OCI-LY1 (cell line): ENCODE results near the gene SENP1.

ENCODE experiments used
- H2AFZ ChIP-seq: fragments of 200-600 bp; sonication (generic), shearing (Covaris generic); 2 replicates; pipeline ENCODE4 v1.6.0; 2014; ENCODE audit warnings: antibody characterized with exemption, mild to moderate bottlenecking, low read length
- H3F3A ChIP-seq: fragments of 200-600 bp; sonication (generic), shearing (Covaris generic); 2 replicates; pipeline ENCODE4 v1.6.0; 2014; ENCODE audit warnings: mild to moderate bottlenecking, antibody characterized with exemption, low read length, moderate library complexity; ENCODE audit not compliant: insufficient read depth
- H3K27ac ChIP-seq: fragments of 200-600 bp; sonication (generic); 2 replicates; pipeline ENCODE4 v1.5.1; 2014; ENCODE audit warnings: low read length, mixed run types, mild to moderate bottlenecking, low read depth; ENCODE audit not compliant: poor library complexity, severe bottlenecking
- H3K27me3 ChIP-seq: fragments of 200-600 bp; sonication (generic); 2 replicates; pipeline ENCODE4 v1.6.0; 2014; ENCODE audit warnings: antibody characterized with exemption, mild to moderate bottlenecking, low read length, moderate library complexity; ENCODE audit not compliant: insufficient read depth
- H3K36me3 ChIP-seq: fragments of 200-600 bp; sonication (generic); 2 replicates; pipeline ENCODE4 v1.6.1; 2014; ENCODE audit warnings: mild to moderate bottlenecking, antibody characterized with exemption, low read length, moderate library complexity, mixed read lengths; ENCODE audit not compliant: insufficient read depth
- H3K4me1 ChIP-seq: fragments of 200-600 bp; sonication (generic); 2 replicates; pipeline ENCODE4 v1.5.1; 2014; ENCODE audit warnings: mild to moderate bottlenecking, low read length, moderate library complexity; ENCODE audit not compliant: insufficient read depth, severe bottlenecking
- H3K4me2 ChIP-seq: fragments of 200-600 bp; sonication (generic), shearing (Covaris generic); 2 replicates; pipeline ENCODE4 v1.6.1; 2014; ENCODE audit warnings: low read length
- H3K4me3 ChIP-seq: fragments of 200-600 bp; sonication (generic); 2 replicates; pipeline ENCODE4 v1.5.1; 2014; ENCODE audit warnings: low read length, low read depth, mild to moderate bottlenecking, mixed read lengths; ENCODE audit not compliant: poor library complexity, severe bottlenecking
- H3K79me2 ChIP-seq: fragments of 200-600 bp; shearing (Covaris generic); 2 replicates; pipeline ENCODE4 v1.6.1; 2016; ENCODE audit warnings: mixed run types, low read length, mixed read lengths; ENCODE audit not compliant: insufficient read depth
- H3K9ac ChIP-seq: fragments of 200-600 bp; sonication (generic), shearing (Covaris generic); 2 replicates; pipeline ENCODE4 v1.6.1; 2014; ENCODE audit warnings: mild to moderate bottlenecking, low read length, mixed read lengths
- H3K9me2 ChIP-seq: fragments of 200-600 bp; sonication (generic), shearing (Covaris generic); 2 replicates; pipeline ENCODE4 v1.6.1; 2014; ENCODE audit warnings: low read depth, mild to moderate bottlenecking, low read length, mixed read lengths
- H3K9me3 ChIP-seq: fragments of 200-600 bp; shearing (Covaris generic); 2 replicates; pipeline ENCODE4 v1.6.1; 2014; ENCODE audit warnings: low read length, mixed read lengths
- H4K20me1 ChIP-seq: fragments of 200-600 bp; sonication (generic), shearing (Covaris generic); 2 replicates; pipeline ENCODE4 v1.6.0; 2016; ENCODE audit warnings: mild to moderate bottlenecking, low read length; ENCODE audit not compliant: insufficient read depth
- EZH2 ChIP-seq: fragments of 200-600 bp; sonication (generic), shearing (Covaris generic); IDR thresholded peaks from 2 replicates; pipeline ENCODE4 v1.8.0; 2017; ENCODE audit warnings: borderline replicate concordance, mixed run types, mild to moderate bottlenecking, antibody characterized with exemption, low read length, moderate library complexity, mixed read lengths
- TF ChIP-seq, protein P1 (sequence below): fragments of 200-600 bp; sonication (generic), shearing (Covaris generic); IDR thresholded peaks from 2 replicates; pipeline ENCODE4 v1.5.1; 2017; ENCODE audit warnings: mild to moderate bottlenecking, antibody characterized with exemption, low read length, moderate library complexity, mixed read lengths

The SENP1 gene

DNA sequence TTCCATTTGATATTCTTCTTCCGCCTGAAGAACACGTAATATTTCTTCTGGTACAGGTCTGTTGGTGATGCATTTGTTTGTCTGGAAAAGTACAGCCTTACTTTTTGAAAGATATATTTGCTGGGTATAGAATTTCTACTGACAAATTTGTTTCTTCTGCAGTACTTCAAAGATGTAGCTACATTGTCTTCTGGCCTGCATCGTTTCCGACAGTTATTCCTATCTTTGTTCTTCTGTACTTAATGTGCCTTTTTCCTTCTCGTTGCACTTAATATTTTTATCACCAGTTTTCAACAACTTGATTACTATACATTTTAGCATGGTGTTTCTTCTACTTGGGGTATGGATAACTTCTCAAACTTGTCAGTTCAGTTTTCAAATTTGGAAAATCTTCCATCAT, 47.1 kb downstream of the SENP1 start:
- H3K4me3 ChIP-seq = no peak overlapping the region
- H3K4me1 ChIP-seq = no peaks in the 10 kb centered on the region
- no peak overlapping the region for H2AFZ ChIP-seq
- no peaks in the 10 kb centered on the region for H3F3A ChIP-seq
- H3K9ac ChIP-seq = no peak overlapping the region
- H3K9me3 ChIP-seq = 0 out of 2 replicates have a peak, but pooled peaks cover 4% of the 10 kb centered on the region
- H3K27me3 ChIP-seq = no peaks in the 10 kb centered on the region
- H3K27ac ChIP-seq = no peak overlapping the region
- peaks cover 61% of the 10 kb centered on the region for H3K36me3 ChIP-seq
- H3K79me2 ChIP-seq = no peaks in the 10 kb centered on the region
- TF ChIP-seq EZH2 = no peak
- TF ChIP-seq, protein P1, sequence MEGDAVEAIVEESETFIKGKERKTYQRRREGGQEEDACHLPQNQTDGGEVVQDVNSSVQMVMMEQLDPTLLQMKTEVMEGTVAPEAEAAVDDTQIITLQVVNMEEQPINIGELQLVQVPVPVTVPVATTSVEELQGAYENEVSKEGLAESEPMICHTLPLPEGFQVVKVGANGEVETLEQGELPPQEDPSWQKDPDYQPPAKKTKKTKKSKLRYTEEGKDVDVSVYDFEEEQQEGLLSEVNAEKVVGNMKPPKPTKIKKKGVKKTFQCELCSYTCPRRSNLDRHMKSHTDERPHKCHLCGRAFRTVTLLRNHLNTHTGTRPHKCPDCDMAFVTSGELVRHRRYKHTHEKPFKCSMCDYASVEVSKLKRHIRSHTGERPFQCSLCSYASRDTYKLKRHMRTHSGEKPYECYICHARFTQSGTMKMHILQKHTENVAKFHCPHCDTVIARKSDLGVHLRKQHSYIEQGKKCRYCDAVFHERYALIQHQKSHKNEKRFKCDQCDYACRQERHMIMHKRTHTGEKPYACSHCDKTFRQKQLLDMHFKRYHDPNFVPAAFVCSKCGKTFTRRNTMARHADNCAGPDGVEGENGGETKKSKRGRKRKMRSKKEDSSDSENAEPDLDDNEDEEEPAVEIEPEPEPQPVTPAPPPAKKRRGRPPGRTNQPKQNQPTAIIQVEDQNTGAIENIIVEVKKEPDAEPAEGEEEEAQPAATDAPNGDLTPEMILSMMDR = no peak
- H3K9me2 ChIP-seq = no peaks in the 10 kb centered on the region
- H3K4me2 ChIP-seq = no peak overlapping the region
- H4K20me1 ChIP-seq = no peaks in the 10 kb centered on the region

DNA sequence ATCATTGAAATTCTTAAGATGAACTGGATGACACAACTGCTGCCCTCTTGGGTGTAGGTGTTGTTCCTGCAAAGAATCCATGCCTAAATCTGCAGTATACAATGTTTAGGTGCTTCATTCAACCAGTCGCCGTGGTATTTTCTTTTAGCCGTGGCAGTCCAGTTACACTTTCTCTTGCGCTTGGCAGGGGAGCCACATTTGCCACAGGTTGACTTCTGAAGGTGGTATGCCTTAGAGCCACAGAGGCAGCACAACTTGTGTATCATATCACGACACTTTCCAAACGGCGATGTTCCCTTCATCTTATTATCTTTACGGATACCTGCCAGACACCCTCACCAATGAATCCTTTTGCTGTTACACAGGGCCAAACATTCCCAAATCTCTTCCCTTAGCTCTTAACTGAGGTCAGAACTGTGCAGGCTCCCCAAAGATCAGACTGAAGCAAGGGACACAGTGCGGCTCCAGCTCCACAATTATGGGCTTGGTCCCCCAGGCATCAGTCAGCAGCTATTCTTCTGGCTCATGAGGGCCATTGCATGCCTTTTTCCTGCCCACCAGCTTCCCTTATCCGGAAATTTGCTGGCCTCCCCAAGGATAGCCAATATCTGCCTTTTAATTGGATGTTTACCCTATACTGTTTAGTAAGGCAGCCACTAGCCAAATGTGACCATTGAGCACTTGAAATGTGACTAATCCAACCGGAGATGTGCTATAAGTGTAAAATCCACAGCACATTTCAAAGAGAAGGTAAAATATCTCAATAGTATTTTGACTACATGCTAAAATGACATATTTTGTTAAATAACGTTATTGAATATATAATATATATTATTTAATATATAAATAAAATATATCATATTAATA, 50.7 kb downstream of the SENP1 start:
- Histone ChIP-seq H4K20me1 (no peaks in the 10 kb centered on the region), H2AFZ (no peak overlapping the region), H3K4me1 (no peaks in the 10 kb centered on the region), H3K9me2 (no peaks in the 10 kb centered on the region), H3K79me2 (no peaks in the 10 kb centered on the region), H3K4me2 (no peak overlapping the region), H3K36me3 (peaks cover 27% of the 10 kb centered on the region), H3K4me3 (no peak overlapping the region), H3K27me3 (no peaks in the 10 kb centered on the region), H3F3A (no peaks in the 10 kb centered on the region), H3K9me3 (0 out of 2 replicates have a peak, but pooled peaks cover 4% of the 10 kb centered on the region), H3K27ac (no peak overlapping the region), H3K9ac (no peak overlapping the region)
- TF ChIP-seq, protein P1 = no peak
- TF ChIP-seq EZH2 = no peak

DNA sequence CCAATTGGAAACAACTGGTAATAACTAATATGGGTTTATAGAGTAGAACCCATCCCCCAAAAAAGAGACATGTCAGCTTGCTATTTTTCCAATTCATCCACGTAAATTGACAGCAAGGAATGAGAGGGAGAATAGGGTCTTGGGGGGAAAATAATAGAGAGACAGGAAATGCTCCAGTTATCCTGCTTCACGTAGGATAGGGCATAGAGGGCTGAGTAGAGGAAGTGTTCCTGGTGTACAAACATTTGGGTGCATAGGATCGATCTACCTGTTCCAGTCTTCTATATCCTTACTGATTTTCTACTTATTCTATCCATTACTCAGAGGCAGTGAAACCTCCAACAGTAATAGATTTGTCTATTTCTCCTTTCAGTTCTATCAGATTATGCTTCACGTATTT, 52.0 kb downstream of the SENP1 start:
- H3K27ac ChIP-seq = no peak overlapping the region
- H3K4me1 ChIP-seq = no peaks in the 10 kb centered on the region
- no peaks in the 10 kb centered on the region for H3K9me3 ChIP-seq
- TF ChIP-seq EZH2 = no peak
- TF ChIP-seq, protein P1 = no peak
- H3K9ac ChIP-seq = no peak overlapping the region
- no peaks in the 10 kb centered on the region for H3K27me3 ChIP-seq
- H3K4me2 ChIP-seq = no peak overlapping the region
- H3K9me2 ChIP-seq = no peaks in the 10 kb centered on the region
- H4K20me1 ChIP-seq = no peaks in the 10 kb centered on the region
- no peaks in the 10 kb centered on the region for H3K79me2 ChIP-seq
- H3K4me3 ChIP-seq = no peak overlapping the region
- peaks cover 27% of the 10 kb centered on the region for H3K36me3 ChIP-seq
- H3F3A ChIP-seq = no peaks in the 10 kb centered on the region
- no peak overlapping the region for H2AFZ ChIP-seq
